ENCODE measurements around the gene TNXB.
A peak's percentile ranks its signal among the peaks of the same experiment; 100 is the strongest.

Gene TNXB

GRCh38 chr6:32137454-32137853 is 28.3 kb upstream of the TNXB start:
- no peak for DNase-seq

GRCh38 chr6:32133786-32134185 is 24.6 kb upstream of the TNXB start:
- no peak for DNase-seq

DNA sequence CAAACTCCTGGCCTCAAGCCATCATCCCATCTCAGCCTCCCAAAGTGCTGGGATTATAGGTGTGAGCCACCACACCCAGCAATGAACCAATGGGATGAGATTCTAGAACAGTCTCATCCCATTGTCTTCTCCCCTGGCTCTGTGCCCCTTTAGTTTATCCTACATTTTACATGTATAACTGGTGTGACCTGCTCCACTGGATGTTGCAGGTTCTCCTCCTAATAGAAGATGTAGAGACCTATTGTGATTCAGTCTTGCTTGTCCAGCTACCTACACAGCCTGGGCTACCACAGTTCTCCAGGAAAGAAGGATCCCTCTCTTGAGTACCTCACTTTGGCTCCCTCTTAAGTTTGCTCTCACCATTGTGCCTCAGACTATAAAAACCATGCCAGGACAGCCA is 23.0 kb upstream of the TNXB start:
- DNase-seq: no peak

DNA sequence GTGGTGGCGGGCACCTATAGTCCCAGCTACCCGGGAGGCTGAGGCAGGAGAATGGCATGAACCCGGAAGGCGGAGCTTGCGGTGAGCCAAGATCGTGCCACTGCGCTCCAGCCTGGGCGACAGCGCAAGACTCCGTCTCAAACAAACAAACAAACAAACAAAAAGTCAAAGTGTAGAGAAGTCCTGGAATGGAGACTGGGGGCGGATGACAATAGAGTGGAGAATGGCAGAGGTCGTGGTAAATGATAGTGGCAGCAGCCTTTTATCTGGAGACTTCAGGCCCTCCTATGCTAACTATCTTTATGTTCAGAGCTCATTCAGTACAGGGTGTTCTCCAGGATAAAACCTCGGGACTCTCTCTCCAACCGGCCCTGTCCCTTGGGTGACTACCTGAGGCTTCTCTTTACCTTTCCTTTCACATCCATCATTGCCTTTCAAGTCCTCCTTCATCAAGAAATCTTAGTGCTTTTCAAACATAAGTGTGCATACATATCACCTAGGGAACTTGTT is 22.4 kb upstream of the TNXB start:
- no peak for DNase-seq

- DNase-seq: no peak
These were observed 20.4 kb upstream of the TNXB start for GRCh38 chr6:32129297-32130088.

GRCh38 chr6:32128751-32129296 is 19.7 kb upstream of the TNXB start:
- no peak for DNase-seq

DNA sequence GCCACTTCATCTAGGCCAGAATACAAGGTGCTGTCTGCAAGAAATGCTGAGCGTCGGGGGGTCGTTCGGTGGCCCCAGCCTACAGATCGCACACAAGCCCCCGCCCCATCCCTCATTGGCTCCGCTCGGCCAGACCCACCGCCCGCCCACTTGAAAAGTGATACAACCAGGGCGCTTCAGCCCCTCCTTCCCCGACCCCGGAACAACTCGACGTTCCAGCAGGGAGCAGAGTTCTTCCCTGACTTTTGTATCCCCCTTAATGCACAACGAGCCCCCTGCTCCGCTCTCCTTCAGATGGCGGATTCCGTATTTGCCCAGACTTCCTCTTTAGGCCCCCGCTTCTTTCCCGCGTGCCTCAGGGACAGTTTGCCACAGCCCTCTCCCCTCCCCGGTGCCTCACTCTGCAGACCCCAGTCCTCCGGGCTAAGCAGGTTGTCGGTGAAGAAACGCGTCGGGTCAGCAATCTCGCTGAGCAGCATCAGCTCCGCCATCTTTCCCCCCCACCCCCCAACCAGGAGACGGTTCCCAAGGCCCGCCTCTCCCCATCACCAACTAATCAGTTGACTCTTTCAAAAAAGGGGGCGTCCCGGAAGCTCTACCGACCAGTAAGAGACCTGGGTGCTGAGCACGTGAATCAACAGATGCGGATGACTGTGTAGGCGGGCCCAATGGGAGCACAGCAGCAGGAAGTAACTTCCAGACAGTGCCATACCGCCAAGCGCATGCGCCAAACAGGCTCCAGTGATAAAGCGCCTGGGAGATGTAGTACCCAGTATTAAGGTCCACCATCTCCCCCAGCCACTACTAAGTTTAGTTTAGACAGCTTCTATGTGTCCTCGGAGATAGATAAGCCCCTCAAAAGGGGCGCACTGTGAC is 18.8 kb upstream of the TNXB start, which contains the start of gene ATF6B:
ATF6B (minus strand) TSS at position 530 of the 876 bp plus-strand sequence; CDS start at position 491, 39 bp downstream.
- peak; percentile 98 for DNase-seq

DNA sequence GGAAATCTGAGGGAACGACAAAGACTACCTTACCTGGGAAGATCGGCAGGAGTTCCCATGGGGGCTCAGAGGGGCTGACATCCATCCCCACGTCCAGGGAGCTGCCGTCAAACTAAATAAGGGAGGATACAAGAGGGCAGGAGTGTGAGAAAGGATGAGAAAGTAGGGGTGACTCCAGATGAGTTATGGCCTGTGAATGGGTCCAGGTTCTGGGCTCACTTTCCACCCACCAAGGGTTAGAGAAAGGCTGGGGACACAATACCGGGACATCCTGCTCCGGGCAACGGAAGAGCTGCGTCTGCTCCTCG is 18.2 kb upstream of the TNXB start:
- no peak for DNase-seq

DNA sequence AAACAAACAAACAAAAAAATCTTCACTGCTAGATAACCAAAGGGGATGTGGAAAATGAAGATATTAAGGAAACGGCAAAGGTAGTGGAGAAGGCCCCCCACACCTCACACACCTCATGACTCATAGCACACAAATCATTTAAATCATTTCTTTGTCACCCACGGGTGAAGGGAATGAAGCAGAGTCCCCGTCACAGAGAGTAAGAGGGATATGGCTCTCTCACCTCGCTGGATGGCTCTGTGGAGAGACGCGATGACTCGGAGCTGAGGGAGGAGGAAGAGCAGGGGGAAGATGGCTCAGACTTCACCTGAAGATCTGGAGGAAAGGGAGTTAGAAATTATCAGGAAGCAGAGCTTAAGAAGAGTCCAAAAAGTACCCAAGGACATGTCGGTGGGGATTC is 17.7 kb upstream of the TNXB start:
- DNase-seq: no peak

DNA sequence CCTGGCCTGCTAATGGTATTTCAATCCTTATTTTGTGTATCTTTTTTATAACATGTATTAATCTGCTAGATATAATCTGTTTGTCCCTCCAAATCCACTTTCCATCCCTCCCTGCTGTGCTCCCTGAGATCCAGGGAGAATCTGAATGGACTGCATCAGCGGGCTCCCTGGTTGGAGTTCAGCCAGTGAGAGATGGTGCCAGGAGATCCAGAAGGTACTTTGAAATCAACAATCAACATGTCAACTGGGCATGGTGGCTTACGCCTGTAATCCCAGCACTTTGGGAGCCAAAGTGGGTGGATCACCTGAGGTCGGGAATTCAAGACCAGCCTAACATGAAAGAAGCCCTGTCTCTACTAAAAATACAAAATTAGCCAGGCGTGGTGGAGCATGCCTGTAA is 14.5 kb upstream of the TNXB start:
- no peak for DNase-seq

DNA sequence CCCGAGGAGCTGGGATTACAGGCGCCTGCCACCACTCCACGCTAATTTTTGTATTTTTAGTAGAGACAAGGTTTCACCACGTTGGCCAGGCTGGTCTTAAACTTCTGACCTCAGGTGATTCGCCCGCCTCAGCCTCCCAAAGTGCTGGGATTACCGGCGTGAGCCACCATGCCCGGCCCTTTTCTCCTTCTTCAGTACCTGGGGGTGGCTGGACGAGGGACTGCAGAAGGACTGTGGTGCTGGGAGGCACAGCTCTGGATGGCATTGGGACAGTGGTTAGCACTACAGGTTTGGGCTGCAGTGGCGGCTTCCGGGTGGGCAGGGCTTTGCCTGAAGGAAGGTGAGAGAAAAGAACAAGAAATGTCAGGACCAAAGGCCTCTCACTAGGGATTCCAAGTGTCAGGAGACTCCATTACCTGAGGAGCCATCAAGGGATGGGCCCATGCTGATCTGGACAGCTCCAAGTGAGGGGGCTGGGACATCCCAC is 11.5 kb upstream of the TNXB start:
- no peak for DNase-seq

GRCh38 chr6:32118782-32119628 is 9.9 kb upstream of the TNXB start:
- DNase-seq: peak; percentile 49

DNA sequence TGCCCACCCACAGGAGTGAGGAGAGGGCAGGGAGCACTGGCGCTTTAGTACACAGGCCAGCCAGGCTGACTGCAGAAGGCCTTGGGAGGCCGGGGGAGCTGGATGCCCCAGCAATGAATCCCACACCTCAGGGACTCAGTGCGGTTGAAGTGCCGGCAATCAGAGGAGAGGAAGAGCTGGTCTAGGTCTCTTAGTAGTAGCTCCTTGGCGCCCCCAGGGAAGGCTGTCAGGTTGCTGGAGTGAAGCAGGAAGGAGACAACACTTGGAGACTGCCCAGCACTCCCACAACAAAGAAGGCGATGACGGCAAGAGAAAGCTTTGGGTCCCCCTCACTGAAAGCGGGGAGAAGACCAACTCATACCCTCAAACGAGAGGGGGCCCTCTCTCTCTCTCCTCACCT is 8.3 kb upstream of the TNXB start:
- no peak for DNase-seq

GRCh38 chr6:32116674-32117073 is 7.5 kb upstream of the TNXB start:
- no peak for DNase-seq

- DNase-seq: no peak
These were observed 6.5 kb upstream of the TNXB start for GRCh38 chr6:32115623-32116022.

DNA sequence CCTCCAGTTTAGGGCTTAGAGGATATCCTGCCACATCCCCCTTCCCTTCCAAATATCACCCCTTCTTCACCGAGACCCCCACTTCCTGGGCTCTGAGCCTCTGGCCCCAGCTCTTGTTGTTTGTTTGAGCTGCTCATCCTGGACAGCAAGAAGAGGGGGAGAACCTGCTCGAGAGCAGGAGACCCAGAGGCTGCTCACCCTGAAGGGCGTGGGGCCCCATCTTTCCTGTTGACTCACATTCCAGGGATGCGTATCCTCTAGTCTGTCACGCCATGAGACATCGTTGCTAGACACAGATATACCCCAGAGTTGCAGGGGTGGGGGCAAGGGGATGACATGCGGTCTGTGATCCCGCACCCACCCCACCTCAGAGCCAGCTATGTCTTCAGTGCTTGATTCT is 5.7 kb upstream of the TNXB start:
- no peak for DNase-seq

- DNase-seq: no peak
These were observed 4.5 kb upstream of the TNXB start for GRCh38 chr6:32113386-32114352.

- DNase-seq: no peak
These were observed 3.4 kb upstream of the TNXB start for GRCh38 chr6:32112431-32112980.

- DNase-seq: no peak
These were observed 2.4 kb upstream of the TNXB start for GRCh38 chr6:32111424-32112066.

DNA sequence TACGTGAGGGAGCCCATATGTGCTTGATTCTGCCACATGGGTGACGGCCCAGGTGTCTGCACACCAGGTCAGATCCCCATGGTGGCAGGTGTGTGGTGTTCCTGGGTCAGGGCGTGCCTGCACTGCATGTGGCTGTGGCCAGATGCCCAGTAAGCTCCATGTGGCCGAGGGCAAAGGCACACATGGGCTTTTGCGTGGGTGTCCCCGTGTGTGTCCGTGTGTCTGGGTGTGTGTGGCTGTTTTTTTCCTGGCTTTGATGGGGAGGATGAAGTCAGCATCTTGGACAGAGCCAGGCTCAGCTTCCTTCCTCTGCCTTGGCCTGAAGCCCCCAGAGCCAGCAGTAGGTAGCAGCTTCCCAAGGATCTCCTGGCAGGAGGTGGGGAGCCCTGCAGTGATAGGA is 1.5 kb upstream of the TNXB start:
- no peak for DNase-seq

DNA sequence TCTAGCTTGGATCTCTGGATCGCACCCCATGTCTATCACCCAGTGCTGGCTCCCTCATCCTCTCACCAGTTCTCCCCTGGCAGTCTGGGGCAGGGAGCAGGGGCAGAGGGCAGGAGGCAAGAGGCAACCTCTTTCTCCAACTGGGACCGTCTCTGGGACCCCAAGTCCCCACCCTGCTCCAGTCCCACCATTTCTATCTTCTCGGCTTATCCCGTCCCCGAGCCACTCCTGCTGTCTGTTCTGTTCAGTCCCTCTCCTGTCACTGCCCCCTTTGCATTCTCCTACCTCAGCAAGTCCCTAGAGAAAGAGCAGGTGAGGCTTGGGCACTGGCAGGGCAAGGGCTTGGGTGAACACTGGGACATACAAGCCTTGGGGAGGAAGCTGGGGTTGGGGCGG is 625 bp upstream of the TNXB start:
- DNase-seq: no peak

Data from NCI-H526 treated with DMSO at 0.1 percent for 48 hours (cell line).